ENCODE data around the gene HLA-G.
"Not testable (repeated sequence)": the region's sequence is repeated elsewhere in the genome, so short reads cannot be mapped to it uniquely, and the experiment has no call there.

HLA-G gene

DNA sequence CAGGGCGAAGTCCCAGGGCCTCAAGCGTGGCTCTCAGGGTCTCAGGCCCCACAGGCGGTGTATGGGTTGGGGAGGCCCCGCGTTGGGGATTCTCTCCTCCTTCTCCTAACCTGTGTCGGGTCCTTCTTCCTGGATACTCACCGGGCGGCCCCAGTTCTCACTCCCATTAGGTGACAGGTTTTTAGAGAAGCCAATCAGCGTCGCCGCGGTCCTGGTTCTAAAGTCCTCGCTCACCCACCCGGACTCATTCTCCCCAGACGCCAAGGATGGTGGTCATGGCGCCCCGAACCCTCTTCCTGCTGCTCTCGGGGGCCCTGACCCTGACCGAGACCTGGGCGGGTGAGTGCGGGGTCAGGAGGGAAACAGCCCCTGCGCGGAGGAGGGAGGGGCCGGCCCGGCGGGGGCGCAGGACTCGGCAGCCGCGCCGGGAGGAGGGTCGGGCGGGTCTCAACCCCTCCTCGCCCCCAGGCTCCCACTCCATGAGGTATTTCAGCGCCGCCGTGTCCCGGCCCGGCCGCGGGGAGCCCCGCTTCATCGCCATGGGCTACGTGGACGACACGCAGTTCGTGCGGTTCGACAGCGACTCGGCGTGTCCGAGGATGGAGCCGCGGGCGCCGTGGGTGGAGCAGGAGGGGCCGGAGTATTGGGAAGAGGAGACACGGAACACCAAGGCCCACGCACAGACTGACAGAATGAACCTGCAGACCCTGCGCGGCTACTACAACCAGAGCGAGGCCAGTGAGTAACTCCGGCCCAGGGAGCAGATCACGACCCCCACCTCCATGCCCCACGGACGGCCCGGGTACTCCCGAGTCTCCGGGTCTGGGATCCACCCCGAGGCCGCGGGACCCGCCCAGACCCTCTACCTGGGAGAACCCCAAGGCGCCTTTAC, at the start of gene HLA-G:
Gene HLA-G (plus strand): TSS at position 247 of the 892 bp plus-strand sequence. CDS start 20 bp downstream, at position 267.
- DNase-seq: peak in 1 of 2 donors; percentile 16

- not testable (repeated sequence) for DNase-seq
These were observed 47.5 kb upstream of the HLA-G start for GRCh38 chr6:29780019-29780698.

GRCh38 chr6:29789176-29789575, 38.4 kb upstream of the HLA-G start:
- no peak for DNase-seq

GRCh38 chr6:29790626-29791025, 37.0 kb upstream of the HLA-G start:
- DNase-seq: no peak

GRCh38 chr6:29791162-29791561, 36.5 kb upstream of the HLA-G start:
- no peak for DNase-seq

GRCh38 chr6:29791786-29792122, 35.9 kb upstream of the HLA-G start:
- DNase-seq: no peak

GRCh38 chr6:29792123-29793035, 35.2 kb upstream of the HLA-G start:
- DNase-seq: peak; percentile 82 to 86

DNA sequence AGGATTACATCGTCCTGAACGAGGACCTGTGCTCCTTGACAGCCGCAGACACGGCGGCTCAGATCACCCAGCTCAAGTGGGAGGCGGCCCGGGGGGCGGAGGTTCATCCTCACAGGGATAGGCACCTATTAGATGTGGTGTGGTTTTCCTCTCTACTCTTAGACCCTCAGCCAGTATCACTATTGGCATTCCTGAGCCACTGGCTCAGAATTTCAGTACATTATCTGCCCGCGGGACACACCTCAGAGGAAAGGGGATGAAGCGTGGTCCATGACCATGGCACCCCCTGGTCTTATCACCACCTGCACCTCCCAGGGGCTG, 34.6 kb upstream of the HLA-G start:
- no peak for DNase-seq

DNA sequence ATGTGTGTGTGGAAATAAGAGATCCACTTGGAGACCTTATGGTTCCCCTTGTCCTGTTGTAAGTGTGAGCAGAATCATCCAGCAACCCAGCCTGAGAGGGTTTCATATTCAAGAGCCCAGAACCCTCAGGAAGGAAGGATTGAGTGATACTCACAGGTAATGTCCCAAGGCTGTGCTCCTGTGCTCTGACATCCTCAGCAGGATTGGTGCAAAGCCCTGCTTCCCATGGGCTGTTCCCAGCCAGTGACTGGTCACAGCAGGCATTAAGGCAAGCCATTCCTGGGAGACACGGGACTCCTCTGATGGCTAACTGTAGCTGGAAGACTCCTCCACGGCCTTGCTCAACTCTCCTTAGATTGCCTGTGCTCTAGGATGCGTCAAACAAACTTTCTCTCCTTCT, 33.8 kb upstream of the HLA-G start:
- DNase-seq: no peak

DNA sequence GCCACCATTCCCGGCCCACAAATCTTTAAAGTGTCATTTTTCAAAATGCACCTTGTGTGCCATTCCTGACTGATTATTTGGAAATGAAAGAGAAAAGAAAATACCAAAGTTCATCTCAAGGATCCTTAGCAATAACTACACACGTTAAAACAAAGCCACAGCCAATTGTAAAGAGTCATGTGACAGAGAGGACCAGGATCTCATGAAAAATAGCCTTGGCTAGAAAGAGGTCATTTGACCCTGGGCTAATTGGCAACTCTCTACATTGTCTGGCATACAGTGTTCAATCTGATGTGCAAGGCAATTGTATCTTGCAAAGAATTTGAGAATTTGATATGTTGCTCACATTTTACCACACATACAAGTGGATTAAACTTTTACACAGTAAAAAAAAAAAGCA, 31.6 kb upstream of the HLA-G start:
- DNase-seq: no peak

DNA sequence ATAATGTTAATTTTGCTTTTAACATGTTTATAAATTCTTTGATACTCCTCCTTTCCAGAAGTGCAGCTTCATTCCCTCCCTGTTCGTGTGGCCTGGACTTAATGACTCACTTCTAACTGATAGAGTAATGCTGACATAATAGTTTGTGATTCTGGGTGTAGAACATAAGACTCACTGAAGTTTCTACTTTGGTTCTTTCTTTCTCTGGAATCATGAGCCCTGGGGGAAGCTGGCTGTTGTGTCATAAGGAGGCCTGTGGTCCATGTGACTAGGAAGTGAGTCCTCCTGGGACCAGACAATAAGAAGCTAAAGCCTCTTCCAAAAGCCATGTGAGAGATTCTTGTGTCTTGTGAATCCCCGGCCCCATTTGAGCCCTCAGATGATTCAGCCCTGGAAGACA, 30.5 kb upstream of the HLA-G start:
- no peak for DNase-seq

DNA sequence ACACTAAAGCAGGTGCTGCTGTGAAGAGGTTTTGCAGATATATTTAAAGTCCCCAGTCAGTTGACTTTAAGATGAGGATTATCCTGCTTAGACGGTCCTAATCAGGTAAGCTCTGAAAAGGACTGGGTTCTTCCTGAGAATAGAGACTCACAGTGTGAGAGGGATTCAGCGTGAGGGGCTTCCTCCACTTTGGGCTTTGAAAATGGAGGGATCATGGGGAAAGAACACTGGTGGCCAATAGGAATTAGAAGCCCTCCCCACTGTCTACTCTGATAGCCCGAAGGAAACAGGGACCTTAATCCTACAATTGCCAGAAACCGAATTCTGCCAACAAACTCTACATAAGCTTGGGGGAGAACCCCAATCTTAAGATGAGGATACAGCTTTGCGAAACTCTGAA, 29.7 kb upstream of the HLA-G start:
- DNase-seq: no peak

- no peak for DNase-seq
These were observed 27.4 kb upstream of the HLA-G start for GRCh38 chr6:29800254-29800653.

DNA sequence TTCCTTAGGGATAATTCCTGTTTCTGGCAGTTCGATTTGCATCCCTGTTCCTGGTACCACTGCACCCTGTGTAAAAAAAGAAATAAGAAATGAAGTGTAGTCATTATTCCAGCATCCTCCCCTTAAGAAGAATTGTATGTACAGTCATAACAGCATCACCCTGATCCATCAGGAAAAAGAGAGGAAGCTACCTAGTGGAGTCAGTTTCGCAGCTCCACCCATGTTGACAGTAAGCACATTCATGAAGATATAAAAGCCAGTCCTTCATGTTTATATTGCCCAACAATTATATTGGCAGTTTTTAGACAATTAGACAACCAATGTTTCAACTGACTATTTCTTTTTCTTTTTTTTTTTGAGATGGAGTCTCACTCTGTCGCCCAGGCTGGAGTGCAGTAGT, 21.2 kb upstream of the HLA-G start:
- DNase-seq: no peak

GRCh38 chr6:29809249-29809648, 18.4 kb upstream of the HLA-G start:
- no peak for DNase-seq

DNA sequence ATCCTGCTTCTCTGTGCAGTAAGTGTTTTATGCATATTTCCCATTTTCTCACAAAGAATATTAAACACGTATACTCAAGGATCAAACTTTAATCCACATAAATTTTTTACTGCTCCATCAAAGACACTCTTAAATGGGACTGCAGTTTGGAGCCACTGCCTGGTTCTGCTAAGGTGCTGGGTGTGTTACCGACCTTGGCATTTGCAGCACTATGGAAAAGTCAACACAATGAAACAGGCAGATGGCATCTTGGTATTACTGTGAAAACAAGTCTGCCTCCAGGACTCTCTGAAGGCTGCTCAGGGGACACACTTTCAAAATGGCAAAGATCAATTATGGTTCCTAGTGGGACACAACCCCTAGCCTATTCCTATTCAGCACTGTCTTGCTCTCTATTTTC, 17.3 kb upstream of the HLA-G start:
- no peak for DNase-seq

GRCh38 chr6:29811377-29811776, 16.2 kb upstream of the HLA-G start:
- no peak for DNase-seq

DNA sequence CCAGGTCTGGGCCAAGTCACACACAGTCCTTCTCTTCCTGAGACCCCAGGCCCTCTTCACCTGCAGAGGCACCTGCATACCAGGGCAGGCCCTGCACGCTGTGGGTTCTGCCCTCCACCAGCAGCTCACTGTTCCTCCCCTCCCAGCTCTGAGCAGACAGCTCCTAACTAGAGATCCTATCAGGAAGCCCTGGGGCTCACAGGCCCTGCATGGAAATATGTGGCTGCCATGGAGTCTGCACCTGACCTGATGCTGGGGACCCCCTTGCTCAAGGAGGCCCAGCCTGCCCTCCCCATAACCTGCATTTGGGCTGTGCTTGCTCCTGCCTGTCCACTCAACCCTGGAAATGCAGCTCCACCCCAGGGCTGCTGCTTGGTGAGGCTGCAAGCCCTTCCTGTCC, 14.6 kb upstream of the HLA-G start:
- no peak for DNase-seq

DNA sequence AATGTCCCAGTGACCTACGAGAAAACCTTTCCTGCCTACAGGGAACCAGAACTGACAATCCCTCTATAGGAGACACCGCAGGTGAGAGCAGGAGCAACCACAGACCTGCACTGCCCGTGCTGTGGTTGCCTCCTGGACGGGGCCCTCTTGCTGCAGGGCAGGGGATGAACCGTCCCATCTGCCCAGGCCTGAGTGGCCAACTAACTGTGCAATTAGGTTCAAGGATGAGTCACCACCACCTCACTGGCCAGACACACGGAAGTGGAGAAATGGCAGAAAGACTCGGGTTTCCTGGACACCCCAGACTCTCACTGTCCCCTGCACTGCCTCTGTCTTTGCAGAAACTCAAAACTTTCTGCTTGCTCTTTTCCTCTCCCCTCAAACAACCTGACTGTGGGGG, 13.8 kb upstream of the HLA-G start:
- peak in 1 of 2 donors; percentile 7 for DNase-seq

DNA sequence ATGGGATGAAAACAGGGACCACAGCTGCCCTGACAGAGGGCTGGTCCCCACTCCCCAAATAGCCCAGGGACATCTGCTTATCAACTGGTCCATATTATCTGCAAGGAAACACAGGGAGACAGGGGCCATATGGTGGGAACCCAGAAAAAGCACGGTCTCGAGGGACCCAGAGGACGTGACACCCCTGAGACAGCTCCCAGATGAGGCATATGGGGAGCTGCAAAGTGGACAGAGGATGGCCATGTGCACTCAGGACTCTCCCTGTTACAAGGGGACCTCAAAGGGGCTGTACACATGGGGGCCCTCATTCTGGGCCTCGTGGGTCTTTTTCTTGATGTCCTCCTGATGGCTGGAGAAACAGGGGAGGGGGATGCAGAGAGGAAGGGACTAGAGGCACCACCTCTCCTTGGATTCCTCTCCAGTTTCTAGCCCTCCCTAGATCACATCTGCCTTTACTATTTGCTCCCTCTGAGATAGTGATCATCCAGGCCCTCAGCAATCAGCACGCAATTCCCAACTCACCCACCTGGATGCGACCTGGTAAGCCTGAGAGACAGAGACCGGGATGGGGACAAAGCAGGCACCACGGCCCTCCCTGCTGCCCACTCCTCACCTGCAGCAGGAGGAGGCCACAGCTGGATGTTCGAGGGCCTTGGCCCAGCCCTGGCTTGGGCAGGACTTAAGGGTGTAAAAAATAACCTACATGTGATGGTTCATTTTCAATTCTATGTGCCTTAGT, 13.1 kb upstream of the HLA-G start:
- DNase-seq: no peak

GRCh38 chr6:29815118-29815750, 12.4 kb upstream of the HLA-G start:
- no peak for DNase-seq

- no peak for DNase-seq
These were observed 11.6 kb upstream of the HLA-G start for GRCh38 chr6:29816030-29816429.
